BJ (cell line): ENCODE measurements around the gene SHISA4. TPM values are rescaled to one million over a fixed set of nuclear protein-coding genes. Genes with fewer than 3 reads are reported as not detected.

ENCODE experiments used
- CTCF ChIA-PET: fragments of 350-600 bp; formaldehyde crosslinking; extraction: SDS; loops from one replicate; lab custom pipeline; 2021; ENCODE audit warnings: antibody characterized with exemption, inconsistent platforms; lab: Yijun Ruan, JAX
- POLR2A ChIA-PET: fragments of 300-600 bp; sonication (Branson Sonifier 250); formaldehyde crosslinking; extraction: SDS; loops from one replicate; lab custom pipeline; 2021; ENCODE audit warnings: antibody characterized with exemption; lab: Charles Lee
- DNase-seq: peaks from one replicate; pipeline ENCODE4 v3.0.0-alpha.2; 2011; ENCODE audit warnings: low read depth
- H3K27me3 ChIP-seq: 2 replicates; pipeline ENCODE4 v1.6.0; 2011; ENCODE audit warnings: low read length; ENCODE audit not compliant: control insufficient read depth, insufficient read depth
- H3K36me3 ChIP-seq: 2 replicates; pipeline ENCODE4 v1.5.1; 2011; ENCODE audit warnings: low read length; ENCODE audit not compliant: control insufficient read depth, insufficient read depth
- H3K4me3 ChIP-seq: 2 replicates; pipeline ENCODE4 v1.5.1; 2011; ENCODE audit warnings: low read depth, mild to moderate bottlenecking, control low read depth, low read length
- CTCF ChIP-seq: IDR thresholded peaks from 2 replicates; pipeline ENCODE4 v1.5.1; 2011; ENCODE audit warnings: low read depth, mild to moderate bottlenecking, control low read depth, inconsistent platforms, low read length, moderate library complexity; ENCODE audit not compliant: insufficient read depth
- polyA plus RNA-seq: library from polyadenylated mRNA; depleted of rRNA; stranded (reverse); fragments of >200 nt; gene quantifications from 2 replicates; pipeline ENCODE4 v1.2.3, GENCODE V29; 2011

SHISA4 gene
- polyA plus RNA-seq, 1 experiment = 72.6 TPM

GRCh38 chr1:201902198-201902597 lies 13.5 kb downstream of the SHISA4 start:
- H3K36me3 ChIP-seq = peaks cover 13% of the 10 kb centered on the region
- H3K27me3 ChIP-seq = no peaks in the 10 kb centered on the region
- DNase-seq = no peak
- CTCF ChIA-PET = interaction anchor here (0.7 to 3.6 kb wide), 4 partner anchors 15 to 70 kb away, joined by 4 to 26 read pairs (median 8); partner anchors contain the start of gene LMOD1
- POLR2A ChIA-PET = interaction anchor here (2.8 kb wide), 1 partner anchor 44 kb away, joined by 18 read pairs; the partner anchor contains the start of gene LMOD1
- no peak for TF ChIP-seq CTCF
- no peak overlapping the region for H3K4me3 ChIP-seq

- peaks cover 10% of the 10 kb centered on the region for H3K36me3 ChIP-seq
- TF ChIP-seq CTCF = no peak
- H3K27me3 ChIP-seq = no peaks in the 10 kb centered on the region
- H3K4me3 ChIP-seq = no peak overlapping the region
- ChIA-PET POLR2A (interaction anchor here (2.8 kb wide), 1 partner anchor 43 kb away, joined by 18 read pairs; the partner anchor contains the start of gene LMOD1), CTCF (interaction anchor here (1.3 to 3.6 kb wide), 3 partner anchors 14 to 69 kb away, joined by 5 to 26 read pairs (median 10); partner anchors contain the start of gene LMOD1)
- no peak for DNase-seq
These were observed 14.4 kb downstream of the SHISA4 start for GRCh38 chr1:201903135-201903534.

- peaks cover 7% of the 10 kb centered on the region for H3K36me3 ChIP-seq
- ChIA-PET POLR2A (interaction anchor here (0.7 to 2.8 kb wide), 5 partner anchors 9 to 51 kb away, joined by 3 to 18 read pairs (median 3); partner anchors contain the start of genes LMOD1 and TIMM17A), CTCF (interaction anchor here (0.8 to 3.6 kb wide), 4 partner anchors 9 to 44 kb away, joined by 3 to 26 read pairs (median 12); partner anchors contain the start of gene LMOD1)
- peak; percentile 73 for DNase-seq
- no peaks in the 10 kb centered on the region for H3K27me3 ChIP-seq
- no peak for TF ChIP-seq CTCF
- H3K4me3 ChIP-seq = no peak overlapping the region
These were observed 15.9 kb downstream of the SHISA4 start for GRCh38 chr1:201904579-201904978.

GRCh38 chr1:201905234-201905890 lies 16.7 kb downstream of the SHISA4 start:
- TF ChIP-seq CTCF = no peak
- peaks cover under 1% of the 10 kb centered on the region; the same call in 1 of the 2 replicates for H3K36me3 ChIP-seq
- H3K4me3 ChIP-seq = no peak overlapping the region
- no peak for DNase-seq
- H3K27me3 ChIP-seq = no peaks in the 10 kb centered on the region
- ChIA-PET CTCF (interaction anchor here (1.0 to 3.6 kb wide), 4 partner anchors 10 to 40 kb away, joined by 5 to 26 read pairs (median 12); partner anchors contain the start of gene LMOD1), POLR2A (interaction anchor here (0.9 to 2.8 kb wide), 4 partner anchors 10 to 50 kb away, joined by 3 to 18 read pairs (median 6); partner anchors contain the start of genes LMOD1 and TIMM17A)

- Histone ChIP-seq H3K4me3 (no peak overlapping the region), H3K27me3 (no peaks in the 10 kb centered on the region), H3K36me3 (no peaks in the 10 kb centered on the region)
- TF ChIP-seq CTCF = no peak
- ChIA-PET POLR2A (no interaction called here), CTCF (interaction anchor here (0.6 to 3.3 kb wide), 3 partner anchors 10 to 39 kb away, joined by 3 to 18 read pairs (median 5); no protein-coding TSS in a partner anchor)
- DNase-seq = no peak
These were observed 17.6 kb downstream of the SHISA4 start for GRCh38 chr1:201906336-201906735.
